Measurements from ENCODE around the gene CMIP. TPM values are rescaled to one million over a fixed set of nuclear protein-coding genes. Genes with fewer than 3 reads are reported as not detected.

The CMIP gene
- total and polyA plus RNA-seq, 3 experiments from 2014 or later, result 1.0 to 24.4 (median 23.6) TPM

GRCh38 chr16:81627024-81627423 lies 182.4 kb downstream of the CMIP start:
- no peak overlapping the region for H3K4me3 ChIP-seq (ENCODE audit: low read length)
- POLR2A ChIA-PET, result no interaction called here
- H3K36me3 ChIP-seq (ENCODE audit: insufficient read depth, low read length), result peaks cover 4% of the 10 kb centered on the region
- H3K27ac ChIP-seq (ENCODE audit: low read depth, low read length), result peak overlapping the region; percentile 74
- no peak for DNase-seq
- no peaks in the 10 kb centered on the region for H3K9me3 ChIP-seq (ENCODE audit: low read length)
- no peak overlapping the region for H3K4me3 Mint-ChIP-seq
- no peaks in the 10 kb centered on the region for H3K9me3 Mint-ChIP-seq
- CTCF ChIA-PET, result no interaction called here
- H3K4me1 ChIP-seq (ENCODE audit: insufficient read depth, low read length), result peaks cover 14% of the 10 kb centered on the region
- no peaks in the 10 kb centered on the region for H3K27me3 Mint-ChIP-seq
- peaks cover 17 to 36% (median 18%) of the 10 kb centered on the region in 3 donors for H3K4me1 Mint-ChIP-seq
- no peak overlapping the region for H3K27ac Mint-ChIP-seq
- H3K27me3 ChIP-seq (ENCODE audit: insufficient read depth, low read length, poor library complexity, severe bottlenecking), result no peaks in the 10 kb centered on the region
- H3K36me3 Mint-ChIP-seq, result peaks cover 0 to 17% (median 2%) of the 10 kb centered on the region in 3 donors

GRCh38 chr16:81627729-81628244 lies 183.2 kb downstream of the CMIP start:
- Mint-ChIP-seq H3K27ac (peak overlapping the region in 4 of 8 donors; percentile 9 to 63 (median 48)), H3K36me3 (peaks cover 0 to 13% (median 2%) of the 10 kb centered on the region in 3 donors), H3K4me3 (no peak overlapping the region), H3K4me1 (peaks cover 25 to 43% (median 25%) of the 10 kb centered on the region in 3 donors), H3K27me3 (no peaks in the 10 kb centered on the region), H3K9me3 (no peaks in the 10 kb centered on the region)
- no peaks in the 10 kb centered on the region for H3K27me3 ChIP-seq (ENCODE audit: insufficient read depth, low read length, poor library complexity, severe bottlenecking)
- peaks cover under 1% of the 10 kb centered on the region for H3K36me3 ChIP-seq (ENCODE audit: insufficient read depth, low read length)
- no peak overlapping the region for H3K4me3 ChIP-seq (ENCODE audit: low read length)
- no peak for DNase-seq
- H3K9me3 ChIP-seq (ENCODE audit: low read length), result no peaks in the 10 kb centered on the region
- ChIA-PET POLR2A (no interaction called here), CTCF (no interaction called here)
- H3K27ac ChIP-seq (ENCODE audit: low read depth, low read length), result no peak overlapping the region
- peaks cover 22% of the 10 kb centered on the region for H3K4me1 ChIP-seq (ENCODE audit: insufficient read depth, low read length)

- Mint-ChIP-seq H3K36me3 (peaks cover 0 to 8% (median 0%) of the 10 kb centered on the region in 3 donors), H3K27ac (peak overlapping the region in 7 of 8 donors; percentile 61 to 98 (median 81)), H3K4me3 (no peak overlapping the region), H3K27me3 (no peaks in the 10 kb centered on the region), H3K9me3 (no peaks in the 10 kb centered on the region), H3K4me1 (peaks cover 34 to 51% (median 34%) of the 10 kb centered on the region in 3 donors)
- Histone ChIP-seq H3K27ac (ENCODE audit: low read depth, low read length) (no peak overlapping the region), H3K4me3 (ENCODE audit: low read length) (no peak overlapping the region), H3K27me3 (ENCODE audit: insufficient read depth, low read length, poor library complexity, severe bottlenecking) (no peaks in the 10 kb centered on the region), H3K36me3 (ENCODE audit: insufficient read depth, low read length) (no peaks in the 10 kb centered on the region), H3K9me3 (ENCODE audit: low read length) (no peaks in the 10 kb centered on the region), H3K4me1 (ENCODE audit: insufficient read depth, low read length) (peaks cover 35% of the 10 kb centered on the region)
- CTCF ChIA-PET, result interaction anchor here (1.1 to 1.5 kb wide), 2 partner anchors 68 to 226 kb away, joined by 3 to 5 read pairs; no protein-coding TSS in a partner anchor
- POLR2A ChIA-PET, result no interaction called here
- no peak for DNase-seq
Observed at GRCh38 chr16:81629034-81629802, 184.6 kb downstream of the CMIP start.

GRCh38 chr16:81629896-81630634 lies 185.5 kb downstream of the CMIP start:
- peaks cover 39% of the 10 kb centered on the region for H3K4me1 ChIP-seq (ENCODE audit: insufficient read depth, low read length)
- H3K9me3 ChIP-seq (ENCODE audit: low read length), result no peaks in the 10 kb centered on the region
- POLR2A ChIA-PET, result no interaction called here
- peaks cover 0 to 5% (median 0%) of the 10 kb centered on the region in 3 donors for H3K36me3 Mint-ChIP-seq
- H3K36me3 ChIP-seq (ENCODE audit: insufficient read depth, low read length), result no peaks in the 10 kb centered on the region
- no peaks in the 10 kb centered on the region for H3K9me3 Mint-ChIP-seq
- H3K4me3 Mint-ChIP-seq, result no peak overlapping the region
- peaks cover 36 to 52% (median 37%) of the 10 kb centered on the region in 3 donors for H3K4me1 Mint-ChIP-seq
- CTCF ChIA-PET, result interaction anchor here (1.3 to 1.8 kb wide), 5 partner anchors 11 to 107 kb away, joined by 3 to 4 read pairs (median 4); no protein-coding TSS in a partner anchor
- no peak overlapping the region for H3K4me3 ChIP-seq (ENCODE audit: low read length)
- no peak for DNase-seq
- peak overlapping the region; percentile 29 to 98 (median 91) for H3K27ac Mint-ChIP-seq
- no peaks in the 10 kb centered on the region for H3K27me3 Mint-ChIP-seq
- no peaks in the 10 kb centered on the region for H3K27me3 ChIP-seq (ENCODE audit: insufficient read depth, low read length, poor library complexity, severe bottlenecking)
- no peak overlapping the region for H3K27ac ChIP-seq (ENCODE audit: low read depth, low read length)

- Mint-ChIP-seq H3K36me3 (peaks cover 0 to 3% (median 0%) of the 10 kb centered on the region in 3 donors), H3K4me1 (peaks cover 36 to 56% (median 39%) of the 10 kb centered on the region in 3 donors), H3K9me3 (no peaks in the 10 kb centered on the region), H3K4me3 (no peak overlapping the region), H3K27ac (peak overlapping the region; percentile 77 to 100 (median 91)), H3K27me3 (no peaks in the 10 kb centered on the region)
- ChIA-PET POLR2A (interaction anchor here (0.6 kb wide), 1 partner anchor 91 kb away, joined by 3 read pairs; no protein-coding TSS in a partner anchor), CTCF (interaction anchor here (1.3 to 1.8 kb wide), 5 partner anchors 11 to 107 kb away, joined by 3 to 4 read pairs (median 4); no protein-coding TSS in a partner anchor)
- no peak for DNase-seq
- Histone ChIP-seq H3K4me1 (ENCODE audit: insufficient read depth, low read length) (peaks cover 34% of the 10 kb centered on the region), H3K36me3 (ENCODE audit: insufficient read depth, low read length) (no peaks in the 10 kb centered on the region), H3K4me3 (ENCODE audit: low read length) (no peak overlapping the region), H3K27ac (ENCODE audit: low read depth, low read length) (no peak overlapping the region), H3K27me3 (ENCODE audit: insufficient read depth, low read length, poor library complexity, severe bottlenecking) (no peaks in the 10 kb centered on the region), H3K9me3 (ENCODE audit: low read length) (no peaks in the 10 kb centered on the region)
Observed at GRCh38 chr16:81630635-81631031, 186.0 kb downstream of the CMIP start.

- ChIA-PET POLR2A (no interaction called here), CTCF (interaction anchor here (1.4 kb wide), 2 partner anchors 10 to 228 kb away, joined by 4 to 5 read pairs; no protein-coding TSS in a partner anchor)
- H3K27me3 Mint-ChIP-seq, result no peaks in the 10 kb centered on the region
- no peaks in the 10 kb centered on the region for H3K9me3 Mint-ChIP-seq
- H3K4me1 ChIP-seq (ENCODE audit: insufficient read depth, low read length), result peaks cover 28% of the 10 kb centered on the region
- no peak overlapping the region for H3K4me3 ChIP-seq (ENCODE audit: low read length)
- H3K4me3 Mint-ChIP-seq, result peak overlapping the region; percentile 21 to 79 (median 68)
- H3K27me3 ChIP-seq (ENCODE audit: insufficient read depth, low read length, poor library complexity, severe bottlenecking), result no peaks in the 10 kb centered on the region
- H3K27ac ChIP-seq (ENCODE audit: low read depth, low read length), result peak overlapping the region; percentile 79
- H3K36me3 Mint-ChIP-seq, result peaks cover 0 to 3% (median 0%) of the 10 kb centered on the region in 3 donors
- H3K36me3 ChIP-seq (ENCODE audit: insufficient read depth, low read length), result no peaks in the 10 kb centered on the region
- H3K4me1 Mint-ChIP-seq, result peaks cover 40 to 64% (median 46%) of the 10 kb centered on the region in 3 donors
- H3K27ac Mint-ChIP-seq, result peak overlapping the region; percentile 77 to 100 (median 92)
- peak; percentile 58 to 91 (median 80) for DNase-seq
- H3K9me3 ChIP-seq (ENCODE audit: low read length), result no peaks in the 10 kb centered on the region
Observed at GRCh38 chr16:81632392-81633146, 188.0 kb downstream of the CMIP start.

- no peak for DNase-seq
- Mint-ChIP-seq H3K27ac (peak overlapping the region; percentile 77 to 100 (median 92)), H3K9me3 (no peaks in the 10 kb centered on the region), H3K27me3 (no peaks in the 10 kb centered on the region), H3K4me1 (peaks cover 40 to 67% (median 46%) of the 10 kb centered on the region in 3 donors), H3K4me3 (peak overlapping the region; percentile 21 to 79 (median 68)), H3K36me3 (peaks cover 0 to 3% (median 0%) of the 10 kb centered on the region in 3 donors)
- no peaks in the 10 kb centered on the region for H3K9me3 ChIP-seq (ENCODE audit: low read length)
- ChIA-PET POLR2A (no interaction called here), CTCF (interaction anchor here (1.4 kb wide), 1 partner anchor 12 kb away, joined by 3 read pairs; no protein-coding TSS in a partner anchor)
- H3K4me1 ChIP-seq (ENCODE audit: insufficient read depth, low read length), result peaks cover 28% of the 10 kb centered on the region
- no peak overlapping the region for H3K4me3 ChIP-seq (ENCODE audit: low read length)
- H3K27ac ChIP-seq (ENCODE audit: low read depth, low read length), result peak overlapping the region; percentile 79
- no peaks in the 10 kb centered on the region for H3K36me3 ChIP-seq (ENCODE audit: insufficient read depth, low read length)
- no peaks in the 10 kb centered on the region for H3K27me3 ChIP-seq (ENCODE audit: insufficient read depth, low read length, poor library complexity, severe bottlenecking)
Observed at GRCh38 chr16:81633147-81633619, 188.6 kb downstream of the CMIP start.

All from CD8-positive, alpha-beta memory T cell (primary cell).